Middle frontal gyrus (tissue), 1 donor: ENCODE results near the gene TEAD1.

Source experiments
- DNase-seq: peaks from one replicate; pipeline ENCODE4 v3.0.0-alpha.2; 2015; ENCODE audit warnings: low spot score; ENCODE audit errors: extremely low spot score

The TEAD1 gene

DNA sequence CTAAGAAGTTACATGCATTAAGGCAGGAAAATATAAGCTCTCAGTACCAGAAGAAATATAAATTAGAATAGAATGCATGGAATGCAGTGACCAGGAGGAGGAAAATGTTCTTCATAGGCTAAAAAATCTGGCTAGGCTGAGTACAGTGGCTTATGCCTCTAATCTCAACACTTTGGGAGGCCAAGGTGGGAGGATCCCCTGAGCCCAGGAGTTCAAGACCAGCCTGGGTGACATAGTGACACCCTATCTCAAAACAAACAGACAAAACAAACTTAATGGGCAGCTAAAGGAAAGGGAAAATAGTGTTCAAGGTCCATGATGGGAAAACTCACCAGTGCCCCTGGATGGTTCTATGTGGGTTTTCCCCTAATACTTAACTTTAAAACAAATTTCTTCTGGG lies 256.6 kb downstream of the TEAD1 start:
- DNase-seq = no peak

DNA sequence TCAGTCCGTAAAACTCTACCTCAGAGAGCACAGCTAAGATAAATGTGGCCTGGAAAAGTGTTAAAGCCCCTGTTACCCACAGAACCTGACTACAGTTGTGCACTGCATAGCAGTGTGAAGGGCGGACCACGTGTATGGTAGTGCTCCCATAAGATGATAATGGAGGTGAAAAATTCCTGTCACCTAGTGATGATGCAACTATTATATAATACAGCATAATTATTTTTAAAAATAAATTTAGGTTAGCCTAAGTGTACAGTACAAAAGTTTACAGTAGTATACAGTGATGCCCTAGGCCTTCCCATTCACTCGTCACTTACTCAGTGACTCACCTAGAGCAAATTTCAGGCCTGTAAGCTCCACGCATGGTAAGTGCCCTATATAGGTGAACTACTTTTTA lies 258.3 kb downstream of the TEAD1 start:
- no peak for DNase-seq

DNA sequence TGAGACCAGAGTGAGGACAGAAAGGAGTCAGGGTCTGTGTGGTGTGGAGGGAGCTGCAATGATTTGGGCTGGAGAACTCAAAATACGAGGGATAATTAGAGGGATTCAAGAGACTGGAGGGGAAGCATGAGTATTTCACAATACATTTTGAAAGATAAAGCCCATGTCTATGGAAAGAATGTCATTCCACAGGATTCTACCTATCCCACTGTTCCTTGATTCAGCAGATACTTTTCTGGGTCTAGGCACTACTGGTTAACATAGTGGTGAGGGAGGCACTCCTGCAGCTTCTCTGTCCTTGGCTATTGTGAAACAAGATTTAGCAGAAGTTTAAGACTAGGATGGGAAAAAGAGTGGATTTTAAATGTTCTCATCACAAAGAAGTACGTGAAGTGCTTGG lies 262.0 kb downstream of the TEAD1 start:
- DNase-seq = no peak

DNA sequence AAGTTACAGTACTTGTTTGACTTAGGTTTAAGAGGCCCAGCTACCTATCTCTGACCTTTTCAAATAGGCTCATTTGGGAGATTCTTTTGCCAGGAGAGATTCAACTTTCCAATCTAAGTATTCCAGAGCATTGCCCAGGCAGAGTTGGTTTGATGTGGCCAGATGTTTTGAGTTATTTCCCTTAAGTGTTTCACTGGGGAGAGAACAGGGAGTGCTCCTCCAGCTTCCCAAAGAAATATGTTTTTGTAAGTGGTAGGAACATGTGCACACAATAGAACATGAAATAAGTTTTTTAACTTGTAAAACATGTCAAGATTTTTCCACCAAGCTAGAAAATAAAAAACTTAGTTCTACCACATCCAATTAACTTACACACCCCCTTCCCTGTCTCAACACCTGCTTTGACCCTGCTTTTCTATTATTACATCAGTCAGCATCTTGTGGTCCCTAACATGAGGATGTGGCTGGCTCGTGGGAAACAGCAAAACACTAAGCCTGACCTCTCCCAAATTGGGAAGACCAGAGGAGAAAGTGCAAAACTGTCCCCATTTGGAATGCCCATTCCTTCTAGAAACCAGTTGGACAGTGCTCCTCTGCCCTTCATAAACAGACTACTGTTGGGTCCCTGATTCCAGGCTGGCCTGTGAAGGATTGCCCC lies 264.5 kb downstream of the TEAD1 start:
- no peak for DNase-seq

DNA sequence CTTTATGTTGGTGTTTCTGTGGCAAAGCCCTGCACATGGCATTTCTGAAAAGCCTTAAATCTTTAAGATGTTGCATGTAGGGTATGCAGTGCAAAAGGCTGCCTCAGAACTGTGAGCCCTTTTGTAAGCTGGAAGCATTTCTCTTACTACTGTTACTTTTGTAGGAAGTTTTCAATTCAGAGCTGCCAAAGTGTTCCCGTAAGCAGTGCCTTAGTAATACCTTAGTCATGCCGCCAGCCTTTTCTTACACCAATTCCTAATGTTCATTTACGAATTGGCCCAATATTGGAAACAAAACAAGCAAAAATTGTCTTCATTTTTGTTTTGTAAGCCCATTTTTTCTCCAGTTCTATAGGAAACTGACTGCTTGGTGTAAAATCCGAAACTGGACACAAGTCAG lies 267.4 kb downstream of the TEAD1 start:
- DNase-seq = no peak

DNA sequence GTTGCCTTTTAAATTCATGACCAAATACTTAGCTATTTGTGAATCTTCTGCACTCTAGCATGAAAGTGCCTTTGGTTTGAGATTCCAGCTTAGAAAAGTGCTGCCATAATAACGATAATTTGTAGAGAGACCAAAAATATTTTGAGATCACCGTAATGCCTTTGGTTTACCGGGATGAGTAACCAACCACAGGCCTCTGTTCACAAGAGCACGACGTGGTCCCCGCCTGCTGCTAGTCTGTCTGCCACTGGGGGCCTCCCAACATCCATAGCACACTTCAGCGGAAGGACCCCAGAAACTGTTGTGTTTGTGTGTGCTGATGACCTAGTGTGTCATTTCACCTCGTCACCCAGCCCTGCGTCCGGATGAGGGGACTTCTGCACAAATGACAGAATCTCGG lies 267.9 kb downstream of the TEAD1 start:
- no peak for DNase-seq

DNA sequence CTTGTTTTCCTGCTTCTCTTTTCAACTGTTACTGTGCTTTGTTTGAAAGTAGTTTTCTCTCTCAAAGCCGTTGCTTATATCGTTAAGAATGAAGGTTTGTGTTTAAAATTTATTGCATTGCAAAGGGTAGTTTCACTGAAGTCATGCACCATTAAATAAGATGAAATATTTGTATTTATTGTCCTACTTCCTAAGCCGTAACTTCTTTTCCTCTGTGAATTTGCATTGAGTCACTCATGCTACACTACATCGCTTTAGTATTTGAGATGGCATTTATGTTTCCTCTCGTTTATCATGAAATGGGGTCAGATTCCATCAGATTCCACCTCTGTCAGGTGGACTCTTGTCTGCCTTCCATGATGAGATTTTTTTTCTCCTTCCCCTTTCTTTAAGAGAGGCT lies 269.1 kb downstream of the TEAD1 start:
- DNase-seq = no peak

DNA sequence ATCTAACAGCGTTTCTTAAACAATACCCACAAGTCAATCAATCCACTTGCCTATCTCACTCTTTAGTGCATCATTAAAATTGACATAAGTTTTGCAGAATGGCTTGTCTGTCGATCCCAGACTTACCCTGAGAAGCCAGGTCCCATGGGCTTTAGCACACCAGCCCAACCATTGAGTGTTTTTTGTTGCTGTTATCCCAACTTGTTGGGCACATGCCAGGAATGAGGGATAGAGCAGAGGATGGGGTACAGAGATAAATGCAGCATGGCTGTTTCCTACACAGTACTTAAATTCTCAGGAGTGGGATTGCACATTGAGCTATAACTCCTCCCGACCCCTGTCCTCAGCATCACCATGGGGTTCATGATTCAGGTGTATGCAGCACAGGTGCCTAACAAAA lies 270.7 kb downstream of the TEAD1 start:
- DNase-seq = no peak

DNA sequence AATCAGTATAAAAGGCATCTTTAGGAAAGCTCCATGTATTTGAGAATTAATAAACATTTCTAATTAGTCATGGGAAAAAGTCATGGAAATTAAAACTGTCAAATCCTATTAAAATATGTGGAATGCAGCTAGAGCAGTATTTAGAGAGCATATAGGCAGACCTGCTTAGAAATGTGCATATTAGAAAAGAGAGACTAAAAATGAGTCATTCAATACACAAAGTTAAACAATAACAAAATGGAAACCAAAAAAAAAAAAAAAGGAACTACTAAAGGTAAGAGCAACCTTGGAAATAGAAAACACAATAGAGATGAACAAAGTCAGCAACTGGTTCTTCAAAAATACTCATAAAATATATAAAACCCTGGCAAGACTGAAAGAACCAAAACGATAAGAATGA lies 275.2 kb downstream of the TEAD1 start:
- DNase-seq = no peak

DNA sequence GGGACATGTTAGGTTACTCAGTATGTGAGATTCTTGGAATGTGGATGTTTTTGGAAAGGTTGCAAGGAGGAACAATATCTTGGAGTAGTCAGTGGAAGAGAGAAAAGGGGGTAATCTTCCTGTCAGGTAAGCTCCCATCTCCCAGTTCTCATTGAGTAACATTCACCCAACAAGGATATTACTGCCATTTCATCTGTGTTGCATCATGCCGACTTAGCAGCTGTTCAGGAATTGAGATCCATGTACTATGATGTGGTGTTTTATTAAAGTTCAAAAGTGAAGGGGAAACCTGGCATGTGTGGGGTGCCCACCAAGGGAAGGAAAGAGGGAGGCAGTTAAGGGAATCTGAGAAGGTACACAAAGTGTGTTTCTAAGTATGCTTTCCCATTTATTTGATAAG lies 276.4 kb downstream of the TEAD1 start:
- no peak for DNase-seq

DNA sequence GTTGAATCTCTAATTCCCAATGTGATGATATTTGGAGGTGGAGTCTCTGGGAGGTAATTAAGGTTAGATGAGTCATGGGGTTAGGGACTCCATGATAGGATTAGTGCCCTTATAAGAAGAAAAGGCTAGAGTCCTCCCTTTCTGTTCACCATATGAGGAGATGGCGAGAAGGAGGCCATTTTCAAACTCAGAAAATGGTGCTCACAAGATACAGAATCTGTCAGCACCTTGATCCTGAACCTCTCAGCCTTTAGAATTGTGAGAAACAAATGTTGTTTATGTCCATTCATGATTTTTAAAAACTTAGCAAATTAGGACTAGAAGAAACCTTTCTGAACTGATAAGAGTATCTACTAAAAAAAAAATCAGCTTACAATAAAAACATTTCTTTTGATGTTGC lies 277.2 kb downstream of the TEAD1 start:
- no peak for DNase-seq

DNA sequence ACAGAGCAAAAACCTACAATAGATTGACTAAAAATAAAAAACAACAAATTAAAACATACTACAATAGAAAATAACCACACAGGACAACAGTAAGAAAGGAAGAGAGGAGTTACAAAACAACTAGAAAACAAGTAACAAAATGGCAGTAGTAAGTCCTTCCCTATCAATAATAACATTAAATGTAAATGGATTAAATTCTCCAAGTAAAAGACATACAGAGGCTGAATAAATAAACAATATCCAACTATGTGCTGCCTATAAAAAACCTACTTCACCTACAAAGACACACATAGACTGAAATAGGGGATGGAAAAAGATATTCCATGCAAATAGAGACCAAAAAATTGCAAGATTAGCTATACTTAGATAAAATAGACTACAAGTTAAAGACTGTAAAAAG lies 277.9 kb downstream of the TEAD1 start:
- no peak for DNase-seq

DNA sequence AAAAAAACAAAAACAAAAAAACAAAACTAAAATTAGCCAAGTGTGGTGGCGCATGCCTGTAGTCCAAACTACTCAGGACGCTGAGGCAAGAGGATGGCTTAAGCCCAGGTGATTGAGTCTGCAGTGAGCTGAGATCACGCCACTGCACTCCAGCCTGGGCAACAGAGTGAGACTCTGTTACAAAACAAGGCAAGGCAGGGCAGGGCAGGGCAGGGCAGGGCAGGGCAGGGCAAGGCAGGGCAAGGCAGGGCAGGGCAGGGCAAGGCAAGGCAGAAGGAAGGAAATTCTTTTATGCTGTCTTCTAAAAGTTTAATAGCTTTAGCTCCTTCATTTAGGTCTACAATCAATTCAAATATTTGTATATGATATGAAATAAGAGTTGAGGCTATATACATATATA lies 284.8 kb downstream of the TEAD1 start:
- DNase-seq = no peak

DNA sequence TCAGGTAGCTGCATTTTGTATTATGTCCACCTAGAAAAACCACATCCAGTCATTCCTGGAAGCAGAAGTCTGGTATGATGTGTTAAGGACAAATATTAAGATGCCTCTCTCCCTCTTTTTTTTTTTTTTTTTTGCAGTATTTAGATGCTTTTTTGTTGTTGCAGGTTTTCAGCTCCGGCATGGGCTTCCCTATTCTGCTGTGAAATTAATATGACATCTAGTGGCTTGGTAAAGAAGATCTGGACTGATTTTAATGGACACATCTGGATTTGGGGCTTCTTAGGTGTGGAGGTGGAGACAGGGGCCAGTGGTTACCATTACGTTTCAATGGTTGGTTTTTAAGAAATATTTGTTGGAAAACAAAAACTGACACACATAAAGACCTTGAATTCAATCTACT lies 287.4 kb downstream of the TEAD1 start:
- DNase-seq = no peak

DNA sequence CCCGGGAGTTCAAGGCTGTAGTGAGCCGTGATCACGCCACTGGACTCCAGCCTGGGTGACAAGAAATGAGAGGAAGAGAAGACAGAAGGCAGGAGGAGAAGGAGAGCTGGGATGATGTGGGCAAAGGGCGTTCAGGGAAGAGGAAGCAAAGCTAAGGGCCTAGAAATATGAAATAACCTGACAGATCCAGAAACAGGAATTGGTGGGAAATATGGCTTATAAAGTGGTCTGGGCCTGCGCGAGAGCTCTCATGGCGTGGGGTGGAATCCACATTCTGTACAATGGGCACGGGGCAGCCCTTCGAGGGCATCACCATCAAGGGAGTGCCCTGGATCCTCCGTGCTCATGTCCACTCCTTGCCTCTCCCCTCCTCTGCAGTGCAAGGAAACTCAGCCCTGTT lies 288.1 kb downstream of the TEAD1 start:
- DNase-seq = no peak

DNA sequence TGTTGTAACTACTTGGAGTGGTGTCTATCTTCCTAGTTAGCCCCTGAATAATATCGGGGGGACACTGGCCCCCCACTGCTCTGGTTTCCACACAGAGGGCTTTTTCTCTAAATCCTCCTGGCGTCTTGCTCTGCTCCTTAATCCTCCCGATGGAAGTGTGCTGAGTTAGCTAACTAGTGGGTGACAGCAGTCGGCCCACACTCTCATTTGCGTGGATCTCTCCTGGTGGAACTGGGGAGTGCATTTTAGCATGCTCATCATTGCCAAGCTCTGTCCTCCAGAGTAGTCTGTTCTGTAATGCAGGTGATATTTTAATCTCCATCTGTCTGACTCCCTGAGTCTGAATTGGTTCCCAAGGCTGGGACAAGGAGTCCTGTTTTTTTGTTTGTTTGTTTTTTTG lies 288.8 kb downstream of the TEAD1 start:
- no peak for DNase-seq

DNA sequence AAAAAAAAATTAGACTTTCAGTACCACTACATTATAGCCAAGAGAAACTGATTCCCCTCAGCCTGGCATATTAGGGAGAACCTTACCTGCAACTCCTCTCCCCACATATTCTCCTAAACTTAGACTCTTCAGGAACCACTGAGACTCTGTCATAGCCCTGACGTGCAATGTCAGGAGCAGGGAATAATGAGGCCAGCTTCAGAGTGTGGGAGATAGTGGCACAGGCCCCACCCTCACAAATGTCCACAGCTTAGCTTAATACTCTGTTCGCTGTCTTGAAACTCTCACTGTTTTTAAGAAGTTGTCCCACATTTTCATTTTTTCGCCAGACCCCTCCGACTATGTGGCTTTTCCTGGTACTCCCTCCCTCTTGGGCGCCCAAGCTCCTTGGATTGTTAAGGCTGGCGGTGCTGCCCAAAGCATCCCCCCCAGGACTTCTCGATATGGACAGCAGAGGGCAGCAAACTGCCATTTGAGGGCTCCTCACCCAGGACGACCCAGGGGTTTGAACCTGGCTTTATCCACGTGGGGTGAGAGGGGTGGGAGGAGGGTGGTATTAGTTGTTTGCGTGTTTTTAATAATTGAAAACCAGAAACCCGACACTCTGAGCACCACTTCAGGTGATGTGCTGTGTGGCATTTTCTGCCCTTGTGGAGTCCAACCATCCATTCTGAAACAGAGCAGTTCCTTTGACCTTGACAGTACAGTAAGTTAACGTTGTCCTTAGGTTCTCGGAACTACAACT lies 289.7 kb downstream of the TEAD1 start:
- DNase-seq = peak; percentile 25

DNA sequence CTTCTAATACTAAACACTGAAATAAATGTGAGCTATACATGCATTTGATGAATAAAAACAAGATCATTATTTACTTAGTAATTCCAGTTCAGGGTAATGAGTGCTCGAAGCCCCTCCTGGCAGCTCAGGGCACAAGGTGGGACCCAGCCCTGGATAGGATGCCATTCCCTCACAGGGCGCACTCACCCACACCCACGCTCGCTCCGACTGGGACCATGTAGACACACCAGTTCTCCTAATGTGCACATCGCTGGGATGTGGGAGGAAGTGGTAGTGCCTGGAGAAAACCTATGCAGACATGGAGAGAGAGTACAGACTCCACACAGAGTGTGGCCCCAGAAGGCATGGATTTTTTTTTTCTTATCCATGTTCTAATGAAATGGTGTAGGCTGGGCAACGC lies 290.4 kb downstream of the TEAD1 start:
- no peak for DNase-seq

DNA sequence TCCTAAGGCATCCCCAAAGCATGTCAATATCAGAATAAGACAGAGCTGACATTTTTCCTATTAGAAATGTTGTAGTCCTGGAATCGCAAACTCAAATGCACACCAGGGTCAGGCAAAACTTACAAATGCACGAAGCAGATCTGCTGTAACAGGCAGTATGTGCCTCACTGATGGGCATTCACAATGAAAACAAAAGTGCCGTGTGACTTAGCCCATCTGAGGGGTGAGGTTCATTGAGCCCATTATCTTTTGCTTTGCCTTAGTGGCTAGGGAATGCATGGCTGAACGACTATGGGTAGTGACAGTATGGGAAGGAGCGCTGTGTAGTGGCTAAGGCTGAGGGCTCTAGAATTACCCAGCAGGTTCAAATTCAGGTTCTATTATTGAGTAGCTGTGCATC lies 291.8 kb downstream of the TEAD1 start:
- no peak for DNase-seq

DNA sequence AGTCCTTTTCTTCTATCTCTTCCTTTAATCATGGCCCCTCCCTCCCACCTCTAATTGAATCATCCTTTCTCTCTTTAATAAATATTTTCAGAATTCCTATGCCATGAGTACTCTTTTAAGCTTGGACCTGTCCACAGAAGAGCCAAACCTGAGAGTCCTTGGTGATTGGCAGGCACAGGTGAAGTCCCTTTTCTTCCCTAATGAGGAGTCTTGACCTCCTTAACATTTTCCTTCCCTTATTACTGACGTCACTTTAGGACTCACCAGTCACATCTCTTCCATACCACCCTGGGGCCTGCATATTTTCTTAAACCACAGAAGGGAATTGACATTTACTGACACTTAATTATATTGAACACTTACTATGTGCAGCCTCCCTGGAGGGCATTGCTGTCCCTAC lies 293.9 kb downstream of the TEAD1 start:
- DNase-seq = no peak

DNA sequence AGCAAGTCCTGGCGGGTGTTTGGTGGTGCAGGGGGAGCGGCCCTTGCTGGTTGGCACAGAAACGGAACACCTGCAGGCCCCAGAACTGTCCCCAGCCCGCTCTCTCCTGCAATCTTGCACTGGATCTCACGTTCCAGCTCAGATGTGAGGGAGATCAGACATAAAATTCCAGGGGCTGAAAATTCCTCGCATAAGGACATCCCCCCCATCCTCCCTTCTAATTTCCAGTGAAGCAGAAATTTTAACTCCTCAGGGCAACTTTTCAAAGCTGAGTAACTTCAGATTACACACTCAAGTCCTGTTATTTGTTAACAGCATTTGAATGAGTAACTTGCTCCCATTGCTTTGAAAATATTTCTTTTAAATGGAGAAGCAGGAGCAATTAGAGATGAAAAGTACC lies 294.6 kb downstream of the TEAD1 start:
- DNase-seq = no peak

DNA sequence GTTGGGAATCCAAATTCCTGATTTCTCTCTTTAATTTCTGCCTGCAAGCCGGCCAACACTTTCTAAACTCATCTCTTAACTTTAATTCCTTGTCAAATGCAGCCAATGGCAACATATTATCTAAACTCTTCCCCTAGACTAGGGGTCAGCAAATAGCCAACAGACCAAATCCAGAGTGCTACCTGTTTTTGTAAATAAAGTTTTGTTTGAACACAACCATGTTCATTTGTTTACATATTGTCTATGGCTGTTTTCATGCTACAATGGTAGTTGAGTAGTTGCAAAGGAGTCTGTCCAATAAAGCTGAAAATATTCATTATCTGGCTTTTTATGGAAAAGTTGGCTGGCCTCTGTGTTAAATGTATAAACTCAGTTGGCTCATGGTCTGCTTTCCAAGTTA lies 297.7 kb downstream of the TEAD1 start:
- no peak for DNase-seq

DNA sequence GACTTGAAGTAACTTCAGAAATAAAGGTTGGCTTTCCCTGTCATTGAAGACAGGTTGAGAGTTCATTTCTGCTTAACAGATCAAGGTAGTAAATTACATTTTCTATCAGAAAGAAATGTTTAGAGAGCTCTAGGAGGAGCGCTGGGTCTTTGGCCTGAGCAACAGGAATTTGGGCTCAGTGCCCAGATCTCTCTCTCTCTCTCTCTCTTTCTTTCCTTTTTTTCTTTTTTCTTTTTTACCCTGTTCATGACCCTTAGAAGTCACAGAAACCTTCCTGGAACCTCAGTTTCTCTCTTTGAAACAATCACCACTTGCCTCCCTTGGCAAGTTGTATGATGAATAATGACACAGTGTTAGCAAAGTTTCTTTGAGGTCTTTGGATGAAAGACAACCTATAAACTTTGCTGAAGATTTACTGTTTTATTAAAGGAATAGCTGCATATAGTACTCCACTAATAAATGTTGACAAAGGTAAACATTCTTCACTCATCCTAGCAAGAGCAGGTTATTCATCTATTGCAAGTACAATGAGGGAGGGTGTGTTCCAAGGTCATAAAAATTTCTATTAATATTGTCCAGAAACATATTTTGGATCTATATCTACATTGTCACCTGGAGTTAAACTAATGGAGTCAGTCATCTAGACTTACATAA lies 299.4 kb downstream of the TEAD1 start:
- no peak for DNase-seq
